HepG2 (cell line): Measurements from ENCODE around the gene ZDHHC16. TPM values are rescaled to one million over a fixed set of nuclear protein-coding genes. Genes with fewer than 3 reads are reported as not detected.

ENCODE experiments used
- MLXIP ChIP-seq: sonication (generic); formaldehyde crosslinking; IDR thresholded peaks from 2 replicates; pipeline ENCODE4 v1.9.0; 2021; ENCODE audit warnings: missing genetic modification reagents, borderline replicate concordance
- RNF219 ChIP-seq: sonication (generic); formaldehyde crosslinking; IDR thresholded peaks from 2 replicates; pipeline ENCODE4 v1.5.0; 2020; ENCODE audit warnings: mild to moderate bottlenecking, missing genetic modification reagents
- SRSF1 ChIP-seq: fragments of 200-400 bp; formaldehyde crosslinking; optimal IDR thresholded peaks from 2 replicates; pipeline ENCODE3; 2017; ENCODE audit warnings: mild to moderate bottlenecking, low read depth, low read length, moderate library complexity
- TFE3 ChIP-seq: IDR thresholded peaks from 2 replicates; pipeline ENCODE4 v1.6.1; 2016
- WIZ ChIP-seq: sonication (generic); formaldehyde crosslinking; IDR thresholded peaks from 2 replicates; pipeline ENCODE4 v1.5.1; 2020; ENCODE audit warnings: mild to moderate bottlenecking, missing genetic modification reagents
- ZBED4 ChIP-seq: sonication (generic); formaldehyde crosslinking; IDR thresholded peaks from 2 replicates; pipeline ENCODE4 v1.4.0; 2020; ENCODE audit warnings: missing genetic modification reagents, borderline replicate concordance
- ZBTB21 ChIP-seq: sonication (generic); formaldehyde crosslinking; IDR thresholded peaks from 2 replicates; pipeline ENCODE4 v1.4.0; 2020; ENCODE audit warnings: missing genetic modification reagents
- ZBTB25 ChIP-seq: IDR thresholded peaks from 2 replicates; pipeline ENCODE4 v1.6.1; 2018; ENCODE audit warnings: missing genetic modification reagents
- ZEB1 ChIP-seq: IDR thresholded peaks from 2 replicates; pipeline ENCODE4 v1.6.1; 2012; ENCODE audit warnings: mild to moderate bottlenecking, low read depth, inconsistent platforms; ENCODE audit not compliant: insufficient replicate concordance
- ZNF646 ChIP-seq: sonication (generic); formaldehyde crosslinking; IDR thresholded peaks from 2 replicates; pipeline ENCODE4 v1.9.0; 2021; ENCODE audit warnings: mild to moderate bottlenecking, missing genetic modification reagents
- polyA plus RNA-seq, 8 experiments: library from polyadenylated mRNA; depleted of rRNA in 3 of 8; stranded (reverse) in 7 of 8; unstranded in 1 of 8; fragments of >200 nt; fragmentation: Illumina TruSeq in 4 of 8; extraction: Trizol in 4 of 8; gene quantifications; 2 replicates each; pipeline versions ENCODE4 v1.2.1 to v1.2.3, GENCODE V29; 2011 to 2016; ENCODE audit warnings: low read depth in 4 of 8, missing spikeins in 1 of 8, mixed read lengths in 1 of 8; ENCODE audit not compliant: insufficient read depth in 1 of 8
- total RNA-seq, 5 experiments: library from RNA; depleted of rRNA; stranded (reverse); fragments of >200 nt; fragmentation: Illumina TruSeq; extraction: Trizol; gene quantifications; 2 replicates each; pipeline ENCODE4 v1.2.3, GENCODE V29; 2016; ENCODE audit warnings: low read depth in 1 of 5

ZDHHC16 gene
- total and polyA plus RNA-seq, 2 of the 13 experiments (the other 11 are each of a cell fraction or from before 2014, with no cell fraction given), result 40.8 to 41.8 TPM

GRCh38 chr10:97497572-97498075 is 51.6 kb downstream of the ZDHHC16 start (continued):
- TF ChIP-seq ZNF646 (no peak), ZBTB21 (CRISPR knock-in tag) (no peak), RNF219 (no peak), SRSF1 (no peak), ZBED4 (CRISPR knock-in tag) (no peak), ZEB1 (no peak), ZBTB25 (CRISPR knock-in tag) (no peak), MLXIP (CRISPR knock-in tag) (no peak), WIZ (CRISPR knock-in tag) (no peak), TFE3 (CRISPR knock-in tag) (0 out of 2 replicates have a peak, but pooled peaks have one; percentile 44)
